ENCODE data around the gene CCDC196.

Gene CCDC196

GRCh38 chr14:66473223-66473622 is 12.9 kb upstream of the CCDC196 start:
- no peaks in the 10 kb centered on the region for H4K20me1 ChIP-seq (ENCODE audit: control insufficient read depth, insufficient read depth, low read depth, low read length)
- peaks cover 10% of the 10 kb centered on the region; the same call in 1 of the 2 replicates for H3K9me3 ChIP-seq (ENCODE audit: control insufficient read depth, insufficient read depth, low read length)
- H3K4me3 ChIP-seq (ENCODE audit: low read length): no peak overlapping the region
- no peaks in the 10 kb centered on the region for H3K9me2 ChIP-seq (replicated peaks; ENCODE audit: control insufficient read depth, low read length)
- no peaks in the 10 kb centered on the region for H3K79me2 ChIP-seq (ENCODE audit: control insufficient read depth, low read length)
- no peak overlapping the region for H3K27ac ChIP-seq (ENCODE audit: low read depth, low read length)
- H3F3A ChIP-seq (ENCODE audit: control insufficient read depth, insufficient read depth): no peaks in the 10 kb centered on the region
- TF ChIP-seq CTCF (IDR thresholded peaks at IDR 0.05; ENCODE audit: low read depth, low read length, poor library complexity, severe bottlenecking) (no peak), EZH2phosphoT487 (IDR thresholded peaks at IDR 0.05; ENCODE audit: borderline replicate concordance, low read length) (no peak)
- H3K36me3 ChIP-seq (ENCODE audit: control insufficient read depth, low read length): no peaks in the 10 kb centered on the region
- H3K4me1 ChIP-seq (ENCODE audit: control insufficient read depth, low read length): peaks cover 3% of the 10 kb centered on the region; the same call in 1 of the 2 replicates
- H3K27me3 ChIP-seq (ENCODE audit: control insufficient read depth, low read length): no peaks in the 10 kb centered on the region
- H3K4me2 ChIP-seq (ENCODE audit: low read length): no peak overlapping the region

DNA sequence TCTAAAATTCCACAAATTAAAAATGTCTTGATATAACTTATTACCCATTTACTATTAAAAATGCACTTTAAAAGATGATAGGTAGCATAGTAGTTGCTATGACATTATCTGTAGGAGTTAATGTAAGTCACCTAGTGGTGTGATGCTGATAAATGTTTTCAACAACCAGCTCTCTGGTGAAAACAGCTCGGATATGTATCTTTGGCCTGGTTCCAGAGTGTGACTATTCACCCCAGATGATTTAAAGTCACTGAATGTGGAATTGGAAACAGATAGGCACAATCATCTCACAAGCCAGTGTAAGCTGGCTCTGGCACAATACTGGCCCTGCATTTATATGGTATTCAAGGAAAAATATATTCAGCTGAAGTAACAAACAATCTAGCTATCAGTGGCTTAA is 9.2 kb upstream of the CCDC196 start:
- no peaks in the 10 kb centered on the region for H3K36me3 ChIP-seq (ENCODE audit: control insufficient read depth, low read length)
- no peak overlapping the region for H3K4me2 ChIP-seq (ENCODE audit: low read length)
- TF ChIP-seq CTCF (IDR thresholded peaks at IDR 0.05; ENCODE audit: low read depth, low read length, poor library complexity, severe bottlenecking) (no peak), EZH2phosphoT487 (IDR thresholded peaks at IDR 0.05; ENCODE audit: borderline replicate concordance, low read length) (no peak)
- no peaks in the 10 kb centered on the region for H4K20me1 ChIP-seq (ENCODE audit: control insufficient read depth, insufficient read depth, low read depth, low read length)
- no peaks in the 10 kb centered on the region for H3F3A ChIP-seq (ENCODE audit: control insufficient read depth, insufficient read depth)
- H3K9me2 ChIP-seq (replicated peaks; ENCODE audit: control insufficient read depth, low read length): no peaks in the 10 kb centered on the region
- no peaks in the 10 kb centered on the region for H3K27me3 ChIP-seq (ENCODE audit: control insufficient read depth, low read length)
- no peak overlapping the region for H3K4me3 ChIP-seq (ENCODE audit: low read length)
- H3K79me2 ChIP-seq (ENCODE audit: control insufficient read depth, low read length): no peaks in the 10 kb centered on the region
- no peak overlapping the region for H3K27ac ChIP-seq (ENCODE audit: low read depth, low read length)
- H3K9me3 ChIP-seq (ENCODE audit: control insufficient read depth, insufficient read depth, low read length): peaks cover 6% of the 10 kb centered on the region; the same call in 1 of the 2 replicates
- H3K4me1 ChIP-seq (ENCODE audit: control insufficient read depth, low read length): peaks cover 3% of the 10 kb centered on the region; the same call in 1 of the 2 replicates

- no peaks in the 10 kb centered on the region for H4K20me1 ChIP-seq (ENCODE audit: control insufficient read depth, insufficient read depth, low read depth, low read length)
- no peaks in the 10 kb centered on the region for H3K36me3 ChIP-seq (ENCODE audit: control insufficient read depth, low read length)
- H3F3A ChIP-seq (ENCODE audit: control insufficient read depth, insufficient read depth): no peaks in the 10 kb centered on the region
- H3K4me1 ChIP-seq (ENCODE audit: control insufficient read depth, low read length): peaks cover 3% of the 10 kb centered on the region; the same call in 1 of the 2 replicates
- no peaks in the 10 kb centered on the region for H3K79me2 ChIP-seq (ENCODE audit: control insufficient read depth, low read length)
- H3K27me3 ChIP-seq (ENCODE audit: control insufficient read depth, low read length): no peaks in the 10 kb centered on the region
- H3K4me3 ChIP-seq (ENCODE audit: low read length): no peak overlapping the region
- no peak overlapping the region for H3K27ac ChIP-seq (ENCODE audit: low read depth, low read length)
- peaks cover 6% of the 10 kb centered on the region; the same call in 1 of the 2 replicates for H3K9me3 ChIP-seq (ENCODE audit: control insufficient read depth, insufficient read depth, low read length)
- TF ChIP-seq CTCF (IDR thresholded peaks at IDR 0.05; ENCODE audit: low read depth, low read length, poor library complexity, severe bottlenecking): no peak
- TF ChIP-seq EZH2phosphoT487 (IDR thresholded peaks at IDR 0.05; ENCODE audit: borderline replicate concordance, low read length): no peak
- no peaks in the 10 kb centered on the region for H3K9me2 ChIP-seq (replicated peaks; ENCODE audit: control insufficient read depth, low read length)
- no peak overlapping the region for H3K4me2 ChIP-seq (ENCODE audit: low read length)
These were observed 8.6 kb upstream of the CCDC196 start for GRCh38 chr14:66477567-66477966.
